Measurements from ENCODE around the gene SGSM2.

The SGSM2 gene

GRCh38 chr17:2369039-2369438, 31.7 kb downstream of the SGSM2 start:
- Mint-ChIP-seq H3K4me3 (no peak overlapping the region), H3K4me1 (ENCODE audit: low read depth) (no peaks in the 10 kb centered on the region), H3K36me3 (ENCODE audit: low read depth) (no peaks in the 10 kb centered on the region), H3K27me3 (ENCODE audit: low read depth) (no peaks in the 10 kb centered on the region), H3K9me3 (no peaks in the 10 kb centered on the region), H3K27ac (no peak overlapping the region)
- no peak for DNase-seq (ENCODE audit: low spot score)

GRCh38 chr17:2369551-2370210, 32.4 kb downstream of the SGSM2 start:
- Mint-ChIP-seq H3K9me3 (no peaks in the 10 kb centered on the region), H3K4me3 (no peak overlapping the region), H3K4me1 (ENCODE audit: low read depth) (no peaks in the 10 kb centered on the region), H3K27ac (no peak overlapping the region), H3K27me3 (ENCODE audit: low read depth) (no peaks in the 10 kb centered on the region), H3K36me3 (ENCODE audit: low read depth) (no peaks in the 10 kb centered on the region)
- no peak for DNase-seq (ENCODE audit: low spot score)

GRCh38 chr17:2370211-2370589, 32.9 kb downstream of the SGSM2 start:
- Mint-ChIP-seq H3K27ac (no peak overlapping the region), H3K4me3 (no peak overlapping the region), H3K27me3 (ENCODE audit: low read depth) (no peaks in the 10 kb centered on the region), H3K9me3 (no peaks in the 10 kb centered on the region), H3K4me1 (ENCODE audit: low read depth) (no peaks in the 10 kb centered on the region), H3K36me3 (ENCODE audit: low read depth) (no peaks in the 10 kb centered on the region)
- no peak for DNase-seq (ENCODE audit: low spot score)

- H3K27ac Mint-ChIP-seq: no peak overlapping the region
- H3K4me3 Mint-ChIP-seq: no peak overlapping the region
- H3K27me3 Mint-ChIP-seq (ENCODE audit: low read depth): no peaks in the 10 kb centered on the region
- no peaks in the 10 kb centered on the region for H3K9me3 Mint-ChIP-seq
- no peak for DNase-seq (ENCODE audit: low spot score)
- H3K4me1 Mint-ChIP-seq (ENCODE audit: low read depth): no peaks in the 10 kb centered on the region
- H3K36me3 Mint-ChIP-seq (ENCODE audit: low read depth): no peaks in the 10 kb centered on the region
Measured at GRCh38 chr17:2371183-2372130, 34.2 kb downstream of the SGSM2 start.

GRCh38 chr17:2372180-2372579, 34.9 kb downstream of the SGSM2 start:
- Mint-ChIP-seq H3K4me3 (no peak overlapping the region), H3K4me1 (ENCODE audit: low read depth) (no peaks in the 10 kb centered on the region), H3K36me3 (ENCODE audit: low read depth) (peaks cover 3% of the 10 kb centered on the region), H3K9me3 (no peaks in the 10 kb centered on the region), H3K27me3 (ENCODE audit: low read depth) (no peaks in the 10 kb centered on the region), H3K27ac (no peak overlapping the region)
- no peak for DNase-seq (ENCODE audit: low spot score)

DNA sequence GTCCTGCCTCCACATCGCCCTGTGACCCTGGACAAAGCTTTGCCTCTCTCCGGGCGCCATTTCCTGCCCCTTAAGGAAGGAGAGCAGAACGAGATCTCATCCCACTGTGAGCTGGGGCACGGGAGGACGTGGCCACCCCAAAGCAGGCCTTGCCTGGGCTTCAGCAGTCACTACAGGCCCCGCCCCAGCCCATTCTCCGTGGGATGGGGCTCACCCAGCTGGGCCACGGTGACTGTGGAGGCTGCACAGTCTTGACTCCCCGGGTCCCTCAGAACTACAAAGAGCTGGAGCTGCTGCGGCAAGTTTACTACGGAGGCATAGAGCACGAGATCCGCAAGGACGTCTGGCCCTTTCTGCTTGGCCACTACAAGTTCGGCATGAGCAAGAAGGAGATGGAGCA, 35.4 kb downstream of the SGSM2 start:
- H3K4me1 Mint-ChIP-seq (ENCODE audit: low read depth): no peaks in the 10 kb centered on the region
- DNase-seq (ENCODE audit: low spot score): no peak
- H3K9me3 Mint-ChIP-seq: no peaks in the 10 kb centered on the region
- peaks cover 3% of the 10 kb centered on the region for H3K36me3 Mint-ChIP-seq (ENCODE audit: low read depth)
- H3K4me3 Mint-ChIP-seq: no peak overlapping the region
- no peak overlapping the region for H3K27ac Mint-ChIP-seq
- H3K27me3 Mint-ChIP-seq (ENCODE audit: low read depth): no peaks in the 10 kb centered on the region

GRCh38 chr17:2373179-2373578, 35.9 kb downstream of the SGSM2 start:
- Mint-ChIP-seq H3K4me1 (ENCODE audit: low read depth) (no peaks in the 10 kb centered on the region), H3K9me3 (no peaks in the 10 kb centered on the region), H3K36me3 (ENCODE audit: low read depth) (peaks cover 3% of the 10 kb centered on the region), H3K27ac (no peak overlapping the region), H3K27me3 (ENCODE audit: low read depth) (no peaks in the 10 kb centered on the region), H3K4me3 (no peak overlapping the region)
- no peak for DNase-seq (ENCODE audit: low spot score)

DNA sequence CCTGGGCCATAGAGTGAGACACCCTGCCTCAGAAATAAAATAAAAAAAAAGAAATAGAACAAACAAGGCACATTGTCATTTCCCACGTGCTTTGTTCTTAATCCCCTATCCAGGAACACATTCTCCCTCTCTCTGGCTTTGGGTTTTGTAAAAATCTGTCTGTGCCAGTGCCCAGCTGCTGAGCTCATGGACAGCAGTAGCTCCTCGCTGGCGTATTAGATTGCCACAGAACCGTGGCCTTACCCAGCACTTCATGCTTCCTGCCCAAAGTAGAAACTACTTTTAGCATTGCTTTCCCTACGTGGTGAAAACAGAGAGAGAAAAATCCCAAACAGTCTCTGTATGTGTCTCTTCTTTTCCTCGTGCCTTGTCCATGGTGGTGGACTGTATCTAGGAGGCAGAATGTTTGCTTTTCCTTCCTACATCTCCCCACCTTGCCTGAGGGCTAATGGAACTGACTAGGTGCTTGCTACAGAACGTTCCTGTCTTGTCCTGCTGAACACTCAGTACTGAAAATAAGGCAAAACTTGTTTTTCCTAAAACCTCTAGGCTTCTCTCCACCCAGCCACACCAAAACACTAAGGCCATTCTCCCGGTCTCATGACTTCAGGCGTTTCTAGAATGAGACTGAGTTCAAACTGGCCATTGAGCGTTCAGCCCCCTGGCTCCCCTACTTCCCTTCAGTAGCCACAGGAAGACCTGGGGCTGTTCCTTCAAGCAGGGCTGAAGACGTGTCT, 37.4 kb downstream of the SGSM2 start:
- H3K27me3 Mint-ChIP-seq (ENCODE audit: low read depth): no peaks in the 10 kb centered on the region
- DNase-seq (ENCODE audit: low spot score): no peak
- H3K9me3 Mint-ChIP-seq: no peaks in the 10 kb centered on the region
- peaks cover 3% of the 10 kb centered on the region for H3K36me3 Mint-ChIP-seq (ENCODE audit: low read depth)
- H3K27ac Mint-ChIP-seq: no peak overlapping the region
- no peak overlapping the region for H3K4me3 Mint-ChIP-seq
- H3K4me1 Mint-ChIP-seq (ENCODE audit: low read depth): no peaks in the 10 kb centered on the region

DNA sequence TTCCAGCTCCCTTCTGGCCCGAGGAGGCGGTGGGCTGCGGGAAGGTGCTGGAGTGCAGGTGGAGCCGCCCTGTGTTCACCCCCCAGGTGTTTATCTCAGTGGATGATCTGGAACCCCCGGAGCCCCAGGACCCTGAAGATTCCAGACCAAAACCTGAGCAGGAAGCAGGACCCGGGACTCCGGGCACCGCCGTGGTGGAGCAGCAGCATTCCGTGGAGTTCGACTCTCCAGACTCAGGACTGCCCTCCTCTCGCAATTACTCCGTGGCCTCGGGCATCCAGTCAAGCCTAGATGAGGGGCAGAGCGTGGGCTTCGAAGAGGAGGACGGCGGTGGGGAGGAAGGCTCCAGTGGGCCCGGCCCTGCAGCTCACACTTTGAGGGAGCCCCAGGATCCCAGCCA, 38.1 kb downstream of the SGSM2 start:
- Mint-ChIP-seq H3K9me3 (no peaks in the 10 kb centered on the region), H3K4me3 (no peak overlapping the region), H3K27me3 (ENCODE audit: low read depth) (no peaks in the 10 kb centered on the region), H3K27ac (no peak overlapping the region), H3K36me3 (ENCODE audit: low read depth) (peaks cover 3% of the 10 kb centered on the region), H3K4me1 (ENCODE audit: low read depth) (no peaks in the 10 kb centered on the region)
- DNase-seq (ENCODE audit: low spot score): no peak

DNA sequence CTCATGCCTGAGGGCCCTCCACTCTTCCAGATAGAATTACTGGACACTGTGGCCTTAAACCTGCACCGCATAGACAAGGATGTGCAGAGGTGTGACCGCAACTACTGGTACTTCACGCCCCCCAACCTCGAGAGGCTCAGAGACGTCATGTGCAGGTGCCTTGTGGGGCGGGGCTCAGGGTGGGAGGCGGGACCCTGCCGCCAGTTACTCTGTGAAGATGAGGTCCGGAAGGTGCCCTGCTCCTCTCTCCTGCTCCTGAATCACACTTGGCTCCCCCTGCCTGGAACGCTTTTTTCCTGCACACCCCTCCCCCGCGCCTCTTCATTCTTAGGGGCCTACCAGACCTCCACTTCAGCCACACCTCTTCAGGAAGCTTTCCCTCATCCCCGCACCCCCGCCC, 38.8 kb downstream of the SGSM2 start:
- H3K27ac Mint-ChIP-seq: no peak overlapping the region
- H3K36me3 Mint-ChIP-seq (ENCODE audit: low read depth): peaks cover 5% of the 10 kb centered on the region
- H3K9me3 Mint-ChIP-seq: no peaks in the 10 kb centered on the region
- DNase-seq (ENCODE audit: low spot score): no peak
- no peak overlapping the region for H3K4me3 Mint-ChIP-seq
- no peaks in the 10 kb centered on the region for H3K4me1 Mint-ChIP-seq (ENCODE audit: low read depth)
- no peaks in the 10 kb centered on the region for H3K27me3 Mint-ChIP-seq (ENCODE audit: low read depth)

GRCh38 chr17:2377659-2378058, 40.4 kb downstream of the SGSM2 start:
- Mint-ChIP-seq H3K27ac (no peak overlapping the region), H3K36me3 (ENCODE audit: low read depth) (peaks cover 5% of the 10 kb centered on the region), H3K9me3 (no peaks in the 10 kb centered on the region), H3K27me3 (ENCODE audit: low read depth) (no peaks in the 10 kb centered on the region), H3K4me1 (ENCODE audit: low read depth) (no peaks in the 10 kb centered on the region), H3K4me3 (no peak overlapping the region)
- DNase-seq (ENCODE audit: low spot score): no peak

- Mint-ChIP-seq H3K9me3 (no peaks in the 10 kb centered on the region), H3K27ac (no peak overlapping the region), H3K4me3 (no peak overlapping the region), H3K4me1 (ENCODE audit: low read depth) (no peaks in the 10 kb centered on the region), H3K27me3 (ENCODE audit: low read depth) (no peaks in the 10 kb centered on the region), H3K36me3 (ENCODE audit: low read depth) (peaks cover 5% of the 10 kb centered on the region)
- no peak for DNase-seq (ENCODE audit: low spot score)
Measured at GRCh38 chr17:2378905-2379304, 41.6 kb downstream of the SGSM2 start.

- Mint-ChIP-seq H3K4me1 (ENCODE audit: low read depth) (no peaks in the 10 kb centered on the region), H3K4me3 (no peak overlapping the region), H3K9me3 (no peaks in the 10 kb centered on the region), H3K27me3 (ENCODE audit: low read depth) (no peaks in the 10 kb centered on the region), H3K36me3 (ENCODE audit: low read depth) (peaks cover 5% of the 10 kb centered on the region), H3K27ac (no peak overlapping the region)
- DNase-seq (ENCODE audit: low spot score): no peak
Measured at GRCh38 chr17:2379489-2380225, 42.4 kb downstream of the SGSM2 start.
